GM23338 (cell line): Measurements from ENCODE around the gene CEACAM21. TPM values are rescaled to one million over a fixed set of nuclear protein-coding genes. Genes with fewer than 3 reads are reported as not detected.

Experiments used
- ATAC-seq: fragments of 200-7000 bp; cut with Tn5 transposase; 3 replicates; pipeline ENCODE4 v1.9.1; 2020
- DNase-seq: peaks from one replicate; pipeline ENCODE4 v3.0.0-alpha.2; 2015; ENCODE audit warnings: low spot score
- H2AFZ ChIP-seq: fragments of 200-600 bp; sonication (generic); 2 replicates; pipeline ENCODE4 v1.8.0; 2016; ENCODE audit warnings: antibody characterized with exemption, mild to moderate bottlenecking, moderate library complexity
- H3F3A ChIP-seq: fragments of 200-600 bp; sonication (generic); replicated peaks from 2 replicates; pipeline ENCODE4 v1.8.0; 2017; ENCODE audit warnings: antibody characterized with exemption, mixed run types, low read depth
- H3K27ac ChIP-seq: fragments of 200-600 bp; sonication (generic); 2 replicates; pipeline ENCODE4 v1.6.1; 2016; ENCODE audit warnings: low read depth
- H3K27me3 ChIP-seq: fragments of 200-600 bp; sonication (generic); 2 replicates; pipeline ENCODE4 v1.8.0; 2016; ENCODE audit warnings: mild to moderate bottlenecking, mixed run types, moderate library complexity; ENCODE audit not compliant: insufficient read depth
- H3K36me3 ChIP-seq: fragments of 200-600 bp; sonication (generic); 2 replicates; pipeline ENCODE4 v1.8.0; 2016; ENCODE audit warnings: mild to moderate bottlenecking; ENCODE audit not compliant: insufficient read depth
- H3K4me1 ChIP-seq: fragments of 200-600 bp; sonication (generic); 2 replicates; pipeline ENCODE4 v1.8.0; 2016; ENCODE audit warnings: mild to moderate bottlenecking, moderate library complexity; ENCODE audit not compliant: insufficient read depth
- H3K4me2 ChIP-seq: fragments of 200-600 bp; sonication (generic); 2 replicates; pipeline ENCODE4 v1.7.1; 2017; ENCODE audit warnings: mixed run types
- H3K4me3 ChIP-seq: fragments of 200-600 bp; sonication (generic); 2 replicates; pipeline ENCODE4 v1.6.1; 2016; ENCODE audit warnings: mixed run types
- H3K79me2 ChIP-seq: fragments of 200-600 bp; sonication (generic); replicated peaks from 2 replicates; pipeline ENCODE4 v1.8.0; 2017; ENCODE audit warnings: mild to moderate bottlenecking; ENCODE audit not compliant: insufficient read depth
- H3K9me2 ChIP-seq: fragments of 200-600 bp; sonication (generic); 2 replicates; pipeline ENCODE4 v1.8.0; 2017; ENCODE audit not compliant: insufficient read depth
- H4K20me1 ChIP-seq: fragments of 200-600 bp; sonication (generic); replicated peaks from 2 replicates; pipeline ENCODE4 v1.8.0; 2017; ENCODE audit warnings: mild to moderate bottlenecking; ENCODE audit not compliant: insufficient read depth
- H3K27ac Mint-ChIP-seq: 2 replicates; pipeline ENCODE4 v1.8.0; 2020; ENCODE audit warnings: inconsistent platforms, mild to moderate bottlenecking, moderate library complexity, mixed read lengths
- H3K27me3 Mint-ChIP-seq: 3 replicates; pipeline ENCODE4 v1.8.0; 2022; ENCODE audit warnings: low read depth, mild to moderate bottlenecking, moderate library complexity, mixed read lengths, inconsistent platforms; ENCODE audit not compliant: insufficient read depth, poor library complexity
- H3K36me3 Mint-ChIP-seq: 3 replicates; pipeline ENCODE4 v1.8.0; 2021; ENCODE audit warnings: low read depth, mild to moderate bottlenecking, inconsistent platforms, moderate library complexity, mixed read lengths
- H3K4me1 Mint-ChIP-seq: 3 replicates; pipeline ENCODE4 v1.8.0; 2020; ENCODE audit warnings: mild to moderate bottlenecking, inconsistent platforms, mixed read lengths
- H3K4me3 Mint-ChIP-seq: 3 replicates; pipeline ENCODE4 v1.8.0; 2021; ENCODE audit warnings: moderate library complexity, mild to moderate bottlenecking, inconsistent platforms, mixed read lengths
- H3K9me3 Mint-ChIP-seq: 3 replicates; pipeline ENCODE4 v1.8.0; 2020; ENCODE audit warnings: moderate library complexity, mild to moderate bottlenecking, inconsistent platforms, mixed read lengths
- EZH2phosphoT487 ChIP-seq: fragments of 200-600 bp; sonication (generic); IDR thresholded peaks from one replicate; pipeline ENCODE4 v1.8.1; 2018; ENCODE audit warnings: antibody characterized with exemption; ENCODE audit not compliant: unreplicated experiment
- JUNB ChIP-seq: IDR thresholded peaks from one replicate; pipeline ENCODE4 v1.6.1; 2016; ENCODE audit warnings: antibody characterized with exemption; ENCODE audit not compliant: unreplicated experiment
- POLR2AphosphoS5 ChIP-seq: IDR thresholded peaks from 2 replicates; pipeline ENCODE4 v1.6.1; 2016; ENCODE audit warnings: antibody characterized with exemption, low read depth
- STAT1 ChIP-seq: IDR thresholded peaks from one replicate; pipeline ENCODE4 v1.6.1; 2016; ENCODE audit warnings: antibody characterized with exemption; ENCODE audit not compliant: unreplicated experiment
- ZNF114 ChIP-seq: fragments of 250-450 bp; sonication (Bioruptor Pico); IDR thresholded peaks from 2 replicates; pipeline ENCODE4 v1.5.0; 2020; ENCODE audit warnings: mild to moderate bottlenecking, moderate library complexity
- ZNF331 ChIP-seq: fragments of 250-450 bp; sonication (Bioruptor Pico); IDR thresholded peaks from 2 replicates; pipeline ENCODE4 v1.5.0; 2020; ENCODE audit warnings: low read depth, mild to moderate bottlenecking, moderate library complexity
- polyA plus RNA-seq: library from polyadenylated mRNA; unstranded; fragments of >200 nt; fragmentation: Nextera tagmentation; extraction: Ambion mirVana; gene quantifications from 2 replicates; pipeline ENCODE4 v1.2.1, GENCODE V29; 2016
- total RNA-seq: library from RNA; depleted of rRNA; stranded (reverse); fragments of >200 nt; shearing (Covaris generic); gene quantifications from 2 replicates; pipeline ENCODE4 v1.2.3, GENCODE V29; 2014
- TF ChIP-seq, protein P1 (sequence below): IDR thresholded peaks from one replicate; pipeline ENCODE4 v1.6.1; 2018; ENCODE audit warnings: antibody characterized with exemption; ENCODE audit not compliant: unreplicated experiment
- TF ChIP-seq, protein P2 (sequence below), 2 experiments: fragments of 200-600 bp in 1 of 2; sonication (generic) in 1 of 2; conservative IDR thresholded peaks; 2 replicates each; pipeline versions ENCODE4 v1.5.1 to v1.6.1; 2016 to 2017; ENCODE audit warnings: antibody characterized with exemption in 2 of 2, low read depth in 2 of 2, mild to moderate bottlenecking in 2 of 2, moderate library complexity in 1 of 2
- TF ChIP-seq, protein P3 (sequence below): IDR thresholded peaks from 2 replicates; pipeline ENCODE4 v1.6.1; 2016; ENCODE audit warnings: antibody characterized with exemption
- TF ChIP-seq, protein P4 (sequence below): fragments of 250-450 bp; sonication (Bioruptor Pico); IDR thresholded peaks from 2 replicates; pipeline ENCODE4 v1.5.0; 2020; ENCODE audit warnings: mild to moderate bottlenecking, moderate library complexity

CEACAM21 gene
- total and polyA plus RNA-seq, 2 experiments from 2014 or later = not detected

DNA sequence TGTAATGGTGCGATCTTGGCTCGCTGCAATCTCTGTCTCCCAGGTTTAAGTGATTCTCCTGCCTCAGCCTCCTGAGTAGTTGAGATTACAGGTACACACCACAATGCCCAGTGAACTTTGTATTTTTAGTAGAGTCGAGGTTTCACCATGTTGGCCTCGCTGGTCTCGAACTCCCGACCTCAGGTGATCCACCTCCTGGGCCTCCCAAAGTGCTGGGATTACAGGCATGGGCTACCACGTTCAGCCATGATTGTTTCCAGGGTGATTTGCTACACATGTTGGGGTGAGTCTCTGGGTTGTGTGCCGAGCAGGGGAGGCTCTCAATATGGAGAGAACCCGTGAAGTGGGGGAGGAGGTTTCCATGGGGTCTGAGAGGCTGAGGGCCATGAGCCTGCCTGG is 24.8 kb upstream of the CEACAM21 start:
- Histone ChIP-seq H3K27me3 (no peaks in the 10 kb centered on the region), H2AFZ (no peak overlapping the region), H3K4me1 (peaks cover 28% of the 10 kb centered on the region), H3K4me2 (no peak overlapping the region), H3K9me2 (no peaks in the 10 kb centered on the region), H3F3A (no peaks in the 10 kb centered on the region), H3K27ac (no peak overlapping the region), H3K36me3 (no peaks in the 10 kb centered on the region), H3K4me3 (no peak overlapping the region), H3K79me2 (no peaks in the 10 kb centered on the region), H4K20me1 (no peaks in the 10 kb centered on the region)
- DNase-seq (no peak), ATAC-seq (no peak)
- Mint-ChIP-seq H3K27me3 (peaks cover 6% of the 10 kb centered on the region), H3K27ac (no peak overlapping the region), H3K9me3 (peaks cover 32% of the 10 kb centered on the region), H3K4me1 (peaks cover 37% of the 10 kb centered on the region), H3K4me3 (no peak overlapping the region), H3K36me3 (peaks cover 21% of the 10 kb centered on the region; the same call in 2 of the 3 replicates)
- TF ChIP-seq ZNF114 (CRISPR knock-in tag) = no peak
- TF ChIP-seq ZNF331 = no peak
- TF ChIP-seq, protein P1, sequence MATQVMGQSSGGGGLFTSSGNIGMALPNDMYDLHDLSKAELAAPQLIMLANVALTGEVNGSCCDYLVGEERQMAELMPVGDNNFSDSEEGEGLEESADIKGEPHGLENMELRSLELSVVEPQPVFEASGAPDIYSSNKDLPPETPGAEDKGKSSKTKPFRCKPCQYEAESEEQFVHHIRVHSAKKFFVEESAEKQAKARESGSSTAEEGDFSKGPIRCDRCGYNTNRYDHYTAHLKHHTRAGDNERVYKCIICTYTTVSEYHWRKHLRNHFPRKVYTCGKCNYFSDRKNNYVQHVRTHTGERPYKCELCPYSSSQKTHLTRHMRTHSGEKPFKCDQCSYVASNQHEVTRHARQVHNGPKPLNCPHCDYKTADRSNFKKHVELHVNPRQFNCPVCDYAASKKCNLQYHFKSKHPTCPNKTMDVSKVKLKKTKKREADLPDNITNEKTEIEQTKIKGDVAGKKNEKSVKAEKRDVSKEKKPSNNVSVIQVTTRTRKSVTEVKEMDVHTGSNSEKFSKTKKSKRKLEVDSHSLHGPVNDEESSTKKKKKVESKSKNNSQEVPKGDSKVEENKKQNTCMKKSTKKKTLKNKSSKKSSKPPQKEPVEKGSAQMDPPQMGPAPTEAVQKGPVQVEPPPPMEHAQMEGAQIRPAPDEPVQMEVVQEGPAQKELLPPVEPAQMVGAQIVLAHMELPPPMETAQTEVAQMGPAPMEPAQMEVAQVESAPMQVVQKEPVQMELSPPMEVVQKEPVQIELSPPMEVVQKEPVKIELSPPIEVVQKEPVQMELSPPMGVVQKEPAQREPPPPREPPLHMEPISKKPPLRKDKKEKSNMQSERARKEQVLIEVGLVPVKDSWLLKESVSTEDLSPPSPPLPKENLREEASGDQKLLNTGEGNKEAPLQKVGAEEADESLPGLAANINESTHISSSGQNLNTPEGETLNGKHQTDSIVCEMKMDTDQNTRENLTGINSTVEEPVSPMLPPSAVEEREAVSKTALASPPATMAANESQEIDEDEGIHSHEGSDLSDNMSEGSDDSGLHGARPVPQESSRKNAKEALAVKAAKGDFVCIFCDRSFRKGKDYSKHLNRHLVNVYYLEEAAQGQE = no peak
- TF ChIP-seq EZH2phosphoT487 = no peak

DNA sequence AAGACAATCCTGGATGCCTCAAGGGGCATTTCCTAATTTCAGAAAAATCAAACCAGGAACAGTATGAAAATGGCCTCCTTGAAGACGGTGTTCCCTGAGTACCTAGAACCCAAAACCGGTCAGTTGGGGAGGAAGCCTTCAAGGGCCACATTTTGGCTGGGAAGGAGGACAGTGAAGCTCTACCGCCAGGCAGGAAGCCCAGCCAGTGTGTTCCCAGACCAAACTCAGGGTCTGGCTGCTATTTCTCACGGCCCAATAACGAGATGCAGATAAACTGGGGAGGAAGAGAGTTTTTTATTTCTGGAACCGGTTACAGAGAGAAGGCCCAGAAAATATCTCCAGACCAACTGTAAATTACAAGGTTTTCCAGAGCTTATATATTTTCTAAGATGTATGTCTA is 24.3 kb upstream of the CEACAM21 start:
- Histone ChIP-seq H3K4me2 (no peak overlapping the region), H2AFZ (no peak overlapping the region), H3K79me2 (no peaks in the 10 kb centered on the region), H3K27me3 (no peaks in the 10 kb centered on the region), H3F3A (no peaks in the 10 kb centered on the region), H3K27ac (no peak overlapping the region), H3K4me3 (no peak overlapping the region), H3K4me1 (peaks cover 28% of the 10 kb centered on the region), H3K36me3 (no peaks in the 10 kb centered on the region), H4K20me1 (no peaks in the 10 kb centered on the region), H3K9me2 (no peaks in the 10 kb centered on the region)
- Mint-ChIP-seq H3K4me1 (peaks cover 32% of the 10 kb centered on the region), H3K27ac (no peak overlapping the region), H3K36me3 (peaks cover 21% of the 10 kb centered on the region; the same call in 2 of the 3 replicates), H3K9me3 (peaks cover 29% of the 10 kb centered on the region), H3K4me3 (no peak overlapping the region), H3K27me3 (peaks cover 2% of the 10 kb centered on the region)
- ATAC-seq (no peak), DNase-seq (no peak)
- TF ChIP-seq, protein P2, sequence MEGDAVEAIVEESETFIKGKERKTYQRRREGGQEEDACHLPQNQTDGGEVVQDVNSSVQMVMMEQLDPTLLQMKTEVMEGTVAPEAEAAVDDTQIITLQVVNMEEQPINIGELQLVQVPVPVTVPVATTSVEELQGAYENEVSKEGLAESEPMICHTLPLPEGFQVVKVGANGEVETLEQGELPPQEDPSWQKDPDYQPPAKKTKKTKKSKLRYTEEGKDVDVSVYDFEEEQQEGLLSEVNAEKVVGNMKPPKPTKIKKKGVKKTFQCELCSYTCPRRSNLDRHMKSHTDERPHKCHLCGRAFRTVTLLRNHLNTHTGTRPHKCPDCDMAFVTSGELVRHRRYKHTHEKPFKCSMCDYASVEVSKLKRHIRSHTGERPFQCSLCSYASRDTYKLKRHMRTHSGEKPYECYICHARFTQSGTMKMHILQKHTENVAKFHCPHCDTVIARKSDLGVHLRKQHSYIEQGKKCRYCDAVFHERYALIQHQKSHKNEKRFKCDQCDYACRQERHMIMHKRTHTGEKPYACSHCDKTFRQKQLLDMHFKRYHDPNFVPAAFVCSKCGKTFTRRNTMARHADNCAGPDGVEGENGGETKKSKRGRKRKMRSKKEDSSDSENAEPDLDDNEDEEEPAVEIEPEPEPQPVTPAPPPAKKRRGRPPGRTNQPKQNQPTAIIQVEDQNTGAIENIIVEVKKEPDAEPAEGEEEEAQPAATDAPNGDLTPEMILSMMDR (conservative IDR thresholded peaks at IDR 0.05; ENCODE audit: low read depth in 2 of 2) = no peak
- TF ChIP-seq, protein P3, sequence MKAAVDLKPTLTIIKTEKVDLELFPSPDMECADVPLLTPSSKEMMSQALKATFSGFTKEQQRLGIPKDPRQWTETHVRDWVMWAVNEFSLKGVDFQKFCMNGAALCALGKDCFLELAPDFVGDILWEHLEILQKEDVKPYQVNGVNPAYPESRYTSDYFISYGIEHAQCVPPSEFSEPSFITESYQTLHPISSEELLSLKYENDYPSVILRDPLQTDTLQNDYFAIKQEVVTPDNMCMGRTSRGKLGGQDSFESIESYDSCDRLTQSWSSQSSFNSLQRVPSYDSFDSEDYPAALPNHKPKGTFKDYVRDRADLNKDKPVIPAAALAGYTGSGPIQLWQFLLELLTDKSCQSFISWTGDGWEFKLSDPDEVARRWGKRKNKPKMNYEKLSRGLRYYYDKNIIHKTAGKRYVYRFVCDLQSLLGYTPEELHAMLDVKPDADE = no peak
- no peak for TF ChIP-seq JUNB
- no peak for TF ChIP-seq ZNF114 (CRISPR knock-in tag)
- TF ChIP-seq, protein P4, sequence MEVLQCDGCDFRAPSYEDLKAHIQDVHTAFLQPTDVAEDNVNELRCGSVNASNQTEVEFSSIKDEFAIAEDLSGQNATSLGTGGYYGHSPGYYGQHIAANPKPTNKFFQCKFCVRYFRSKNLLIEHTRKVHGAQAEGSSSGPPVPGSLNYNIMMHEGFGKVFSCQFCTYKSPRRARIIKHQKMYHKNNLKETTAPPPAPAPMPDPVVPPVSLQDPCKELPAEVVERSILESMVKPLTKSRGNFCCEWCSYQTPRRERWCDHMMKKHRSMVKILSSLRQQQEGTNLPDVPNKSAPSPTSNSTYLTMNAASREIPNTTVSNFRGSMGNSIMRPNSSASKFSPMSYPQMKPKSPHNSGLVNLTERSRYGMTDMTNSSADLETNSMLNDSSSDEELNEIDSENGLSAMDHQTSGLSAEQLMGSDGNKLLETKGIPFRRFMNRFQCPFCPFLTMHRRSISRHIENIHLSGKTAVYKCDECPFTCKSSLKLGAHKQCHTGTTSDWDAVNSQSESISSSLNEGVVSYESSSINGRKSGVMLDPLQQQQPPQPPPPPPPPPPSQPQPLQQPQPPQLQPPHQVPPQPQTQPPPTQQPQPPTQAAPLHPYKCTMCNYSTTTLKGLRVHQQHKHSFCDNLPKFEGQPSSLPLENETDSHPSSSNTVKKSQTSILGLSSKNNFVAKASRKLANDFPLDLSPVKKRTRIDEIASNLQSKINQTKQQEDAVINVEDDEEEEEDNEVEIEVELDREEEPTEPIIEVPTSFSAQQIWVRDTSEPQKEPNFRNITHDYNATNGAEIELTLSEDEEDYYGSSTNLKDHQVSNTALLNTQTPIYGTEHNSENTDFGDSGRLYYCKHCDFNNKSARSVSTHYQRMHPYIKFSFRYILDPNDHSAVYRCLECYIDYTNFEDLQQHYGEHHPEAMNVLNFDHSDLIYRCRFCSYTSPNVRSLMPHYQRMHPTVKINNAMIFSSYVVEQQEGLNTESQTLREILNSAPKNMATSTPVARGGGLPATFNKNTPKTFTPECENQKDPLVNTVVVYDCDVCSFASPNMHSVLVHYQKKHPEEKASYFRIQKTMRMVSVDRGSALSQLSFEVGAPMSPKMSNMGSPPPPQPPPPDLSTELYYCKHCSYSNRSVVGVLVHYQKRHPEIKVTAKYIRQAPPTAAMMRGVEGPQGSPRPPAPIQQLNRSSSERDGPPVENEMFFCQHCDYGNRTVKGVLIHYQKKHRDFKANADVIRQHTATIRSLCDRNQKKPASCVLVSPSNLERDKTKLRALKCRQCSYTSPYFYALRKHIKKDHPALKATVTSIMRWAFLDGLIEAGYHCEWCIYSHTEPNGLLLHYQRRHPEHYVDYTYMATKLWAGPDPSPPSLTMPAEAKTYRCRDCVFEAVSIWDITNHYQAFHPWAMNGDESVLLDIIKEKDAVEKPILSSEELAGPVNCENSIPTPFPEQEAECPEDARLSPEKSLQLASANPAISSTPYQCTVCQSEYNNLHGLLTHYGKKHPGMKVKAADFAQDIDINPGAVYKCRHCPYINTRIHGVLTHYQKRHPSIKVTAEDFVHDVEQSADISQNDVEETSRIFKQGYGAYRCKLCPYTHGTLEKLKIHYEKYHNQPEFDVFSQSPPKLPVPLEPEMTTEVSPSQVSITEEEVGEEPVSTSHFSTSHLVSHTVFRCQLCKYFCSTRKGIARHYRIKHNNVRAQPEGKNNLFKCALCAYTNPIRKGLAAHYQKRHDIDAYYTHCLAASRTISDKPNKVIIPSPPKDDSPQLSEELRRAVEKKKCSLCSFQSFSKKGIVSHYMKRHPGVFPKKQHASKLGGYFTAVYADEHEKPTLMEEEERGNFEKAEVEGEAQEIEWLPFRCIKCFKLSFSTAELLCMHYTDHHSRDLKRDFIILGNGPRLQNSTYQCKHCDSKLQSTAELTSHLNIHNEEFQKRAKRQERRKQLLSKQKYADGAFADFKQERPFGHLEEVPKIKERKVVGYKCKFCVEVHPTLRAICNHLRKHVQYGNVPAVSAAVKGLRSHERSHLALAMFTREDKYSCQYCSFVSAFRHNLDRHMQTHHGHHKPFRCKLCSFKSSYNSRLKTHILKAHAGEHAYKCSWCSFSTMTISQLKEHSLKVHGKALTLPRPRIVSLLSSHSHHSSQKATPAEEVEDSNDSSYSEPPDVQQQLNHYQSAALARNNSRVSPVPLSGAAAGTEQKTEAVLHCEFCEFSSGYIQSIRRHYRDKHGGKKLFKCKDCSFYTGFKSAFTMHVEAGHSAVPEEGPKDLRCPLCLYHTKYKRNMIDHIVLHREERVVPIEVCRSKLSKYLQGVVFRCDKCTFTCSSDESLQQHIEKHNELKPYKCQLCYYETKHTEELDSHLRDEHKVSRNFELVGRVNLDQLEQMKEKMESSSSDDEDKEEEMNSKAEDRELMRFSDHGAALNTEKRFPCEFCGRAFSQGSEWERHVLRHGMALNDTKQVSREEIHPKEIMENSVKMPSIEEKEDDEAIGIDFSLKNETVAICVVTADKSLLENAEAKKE (CRISPR knock-in tag) = no peak
- no peak for TF ChIP-seq POLR2AphosphoS5
- no peak for TF ChIP-seq STAT1
